GM12891 (cell line): ENCODE results near the gene VSTM2B.

Source experiments
- DNase-seq: peaks from one replicate; pipeline ENCODE4 v3.0.0; 2011; ENCODE audit warnings: low spot score; ENCODE audit not compliant: insufficient read length
- FAIRE-seq: peaks from 2 replicates; lab custom pipeline; 2011; peaks lifted over from hg19 to GRCh38; lab: Jason Lieb, UNC
- PAX5 ChIP-seq: IDR thresholded peaks from 2 replicates; pipeline ENCODE4 v1.6.1; 2011; ENCODE audit warnings: low read length, moderate library complexity, mild to moderate bottlenecking; ENCODE audit not compliant: insufficient read depth, severe bottlenecking
- POLR2A ChIP-seq: IDR thresholded peaks from 2 replicates; pipeline ENCODE4 v1.6.1; 2011; ENCODE audit warnings: low read depth, low read length, control low read depth
- POLR2AphosphoS5 ChIP-seq: IDR thresholded peaks from 2 replicates; pipeline ENCODE4 v1.6.1; 2011; ENCODE audit warnings: low read depth, low read length, control low read depth
- POU2F2 ChIP-seq: IDR thresholded peaks from 2 replicates; pipeline ENCODE4 v1.6.1; 2011; ENCODE audit warnings: low read depth, mild to moderate bottlenecking, control low read depth, low read length, moderate library complexity
- SPI1 ChIP-seq: IDR thresholded peaks from 2 replicates; pipeline ENCODE4 v1.6.1; 2011; ENCODE audit warnings: low read depth, low read length, control low read depth
- TAF1 ChIP-seq: IDR thresholded peaks from 2 replicates; pipeline ENCODE4 v1.6.1; 2011; ENCODE audit warnings: low read depth, low read length, control low read depth

The VSTM2B gene

DNA sequence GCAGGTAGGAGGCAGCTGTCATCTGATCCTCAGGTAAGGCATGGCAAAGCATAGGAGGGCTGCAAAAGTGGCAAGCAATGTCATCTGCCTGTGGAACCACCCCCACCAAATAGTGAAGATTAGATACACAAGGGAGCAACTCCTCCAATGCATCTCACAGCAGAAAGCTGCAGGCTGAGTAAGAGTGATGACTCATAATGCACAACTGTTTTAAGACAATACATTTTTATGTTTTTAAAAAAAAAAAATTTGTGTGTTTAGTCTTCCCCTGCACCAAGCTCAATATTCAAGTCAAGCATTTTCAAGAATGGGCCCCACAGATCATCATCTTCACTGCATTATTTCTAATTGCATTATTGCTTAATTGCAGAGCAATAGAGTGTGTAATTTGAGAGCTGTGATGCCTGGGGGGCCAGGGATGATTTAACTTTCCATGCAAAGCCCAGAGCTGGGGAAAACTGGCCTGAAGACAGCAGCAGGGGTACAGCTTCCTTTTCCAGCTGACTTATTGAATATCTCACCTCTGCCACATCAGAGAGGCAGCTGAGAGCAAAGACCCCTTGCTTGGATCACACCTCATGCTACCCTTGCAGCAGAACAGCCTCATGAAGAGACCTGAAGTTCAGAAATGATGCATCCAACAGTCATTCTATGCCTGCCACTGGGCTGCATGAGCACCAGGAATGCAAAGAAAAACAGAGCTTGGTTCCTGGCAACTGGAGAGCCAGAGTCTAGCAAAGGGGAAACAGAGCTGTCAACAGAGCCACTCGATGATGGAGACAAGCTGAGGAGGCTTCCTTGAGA is 57.6 kb downstream of the VSTM2B start:
- FAIRE-seq (no peak), DNase-seq (no peak)
- TF ChIP-seq PAX5, result no peak
- TF ChIP-seq SPI1, result no peak
- TF ChIP-seq POU2F2, result no peak
- no peak for TF ChIP-seq TAF1
- TF ChIP-seq POLR2AphosphoS5, result no peak
- no peak for TF ChIP-seq POLR2A

DNA sequence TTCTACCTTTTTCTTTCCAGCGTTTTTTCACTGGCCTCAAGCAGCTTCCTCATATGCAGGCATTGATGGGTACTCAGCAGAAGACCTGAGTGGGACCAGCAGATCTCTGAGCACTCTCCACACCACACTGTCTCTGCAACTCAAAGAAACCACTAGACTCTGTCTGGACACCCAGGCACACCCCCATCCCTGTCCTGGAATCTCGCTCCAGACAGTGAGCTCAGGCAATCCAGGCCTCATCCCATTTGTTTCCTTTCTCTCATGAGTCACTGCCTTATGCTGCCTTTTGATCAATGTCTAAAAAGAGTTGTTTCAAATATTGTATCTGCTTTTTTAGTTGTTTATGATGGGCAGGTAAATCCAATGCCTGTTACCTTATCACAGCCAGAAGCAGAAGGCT is 60.6 kb downstream of the VSTM2B start:
- TF ChIP-seq POU2F2 (no peak), PAX5 (no peak), POLR2A (no peak), POLR2AphosphoS5 (no peak), TAF1 (no peak), SPI1 (no peak)
- DNase-seq (no peak), FAIRE-seq (no peak)

DNA sequence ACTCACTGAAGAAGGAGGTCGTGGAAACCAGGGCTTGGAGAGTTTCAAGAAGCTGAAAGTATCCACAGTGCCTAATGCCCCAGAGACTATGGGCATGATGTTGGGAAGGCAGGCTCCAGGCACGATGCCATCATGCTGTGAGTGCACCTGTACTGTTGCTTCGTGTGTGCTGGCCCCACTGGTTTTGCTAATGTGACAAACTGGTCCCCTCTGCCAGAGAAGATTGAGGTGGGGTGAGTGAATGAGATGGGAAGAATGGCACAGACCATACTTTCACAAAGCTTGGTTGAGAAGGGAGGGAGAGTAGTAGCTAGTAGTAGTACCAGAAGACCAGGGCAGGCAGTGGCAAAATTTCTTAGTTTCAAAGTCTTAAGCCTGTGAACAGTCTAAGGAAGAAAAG is 61.3 kb downstream of the VSTM2B start:
- DNase-seq, result no peak
- TF ChIP-seq POLR2AphosphoS5 (no peak), POU2F2 (no peak), TAF1 (no peak), SPI1 (no peak), POLR2A (no peak), PAX5 (no peak)
- no peak for FAIRE-seq

DNA sequence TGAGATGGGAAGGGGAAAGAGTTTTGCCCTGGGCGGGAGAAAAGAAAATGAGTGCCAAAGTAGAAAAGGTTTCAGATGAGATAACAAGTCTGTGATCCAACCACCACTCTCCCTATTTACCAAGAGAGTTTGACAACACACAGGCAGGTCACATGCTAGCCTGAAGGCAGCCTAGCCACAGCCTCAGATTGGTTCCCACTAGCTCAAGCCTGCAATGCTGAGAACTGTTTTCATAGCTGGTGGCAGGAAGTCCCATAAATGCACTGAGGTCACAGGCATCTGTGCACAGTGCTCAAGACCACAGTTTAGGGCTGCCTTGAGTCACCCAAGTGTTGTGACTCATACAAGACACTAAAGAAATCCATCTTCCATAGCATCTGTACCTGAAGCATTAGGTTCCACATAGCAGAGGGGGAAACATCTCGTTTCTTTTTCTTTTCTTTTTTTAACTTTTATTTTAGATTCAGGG is 61.8 kb downstream of the VSTM2B start:
- DNase-seq (no peak), FAIRE-seq (peak; percentile 93)
- TF ChIP-seq PAX5 (no peak), SPI1 (peak; percentile 36)

DNA sequence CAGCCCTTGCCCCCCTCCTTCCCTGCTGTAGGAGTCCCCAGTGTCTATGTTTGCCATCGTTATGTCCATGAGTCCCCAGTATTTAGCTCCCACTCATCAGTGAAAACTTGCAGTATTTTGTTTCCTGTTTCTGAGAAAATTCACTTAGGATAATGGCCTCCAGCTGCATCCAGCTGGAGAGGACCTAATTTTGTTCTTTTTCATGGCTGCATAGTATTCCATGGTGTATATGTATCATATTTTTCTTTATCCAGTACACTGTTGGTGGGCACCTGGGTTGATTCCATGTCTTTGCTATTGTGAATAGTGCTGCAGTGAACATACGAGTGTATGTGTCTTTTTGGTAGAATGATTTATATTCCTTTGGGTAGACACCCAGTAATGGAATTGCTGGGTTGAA is 62.3 kb downstream of the VSTM2B start:
- TF ChIP-seq POU2F2 (no peak), POLR2A (no peak), POLR2AphosphoS5 (no peak), PAX5 (no peak), SPI1 (no peak), TAF1 (no peak)
- DNase-seq (no peak), FAIRE-seq (no peak)

DNA sequence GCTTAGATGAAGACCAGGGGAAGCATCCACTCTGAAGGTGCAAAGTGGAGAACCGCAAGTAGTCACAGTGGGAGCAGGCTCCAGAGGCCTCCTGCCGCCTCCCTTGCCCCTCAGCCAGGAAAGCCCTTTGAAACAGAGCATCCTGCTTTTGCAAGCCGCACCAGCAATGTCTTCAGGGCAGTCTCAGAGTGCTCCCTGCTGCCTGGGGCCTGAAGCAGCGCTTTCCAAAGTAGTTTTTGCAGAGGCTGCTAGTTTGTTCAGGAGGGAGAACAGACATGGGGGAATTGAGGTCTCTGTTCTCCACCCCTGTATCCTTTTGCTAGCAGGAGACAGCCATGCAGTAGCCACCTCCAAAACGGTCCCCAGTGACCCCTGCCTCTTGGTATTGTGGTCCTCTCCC is 64.5 kb downstream of the VSTM2B start:
- FAIRE-seq, result no peak

DNA sequence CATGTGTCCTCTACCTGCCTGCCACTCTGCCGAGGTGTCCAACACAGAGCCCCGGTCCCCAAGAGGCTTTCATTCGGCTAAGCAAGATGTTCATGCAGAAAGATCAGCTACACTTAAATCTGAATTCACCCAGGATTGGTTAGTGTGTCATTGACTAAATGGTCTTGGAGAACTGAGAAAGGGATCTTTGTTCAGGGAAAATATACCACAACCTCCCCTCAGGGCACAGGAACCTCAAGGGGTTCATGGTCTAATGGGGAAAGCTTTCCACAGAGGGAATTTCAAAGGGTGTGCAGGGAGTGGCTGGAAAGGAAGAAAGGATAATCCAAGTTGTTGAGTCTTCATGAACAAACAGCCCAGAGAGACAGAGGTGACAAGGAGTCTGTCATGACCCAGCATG is 65.9 kb downstream of the VSTM2B start:
- FAIRE-seq (no peak), DNase-seq (no peak)

More for the DNA sequence above, 64.5 kb downstream of the VSTM2B start:
- TF ChIP-seq POU2F2 (no peak), SPI1 (no peak), POLR2AphosphoS5 (no peak), PAX5 (no peak), POLR2A (no peak), TAF1 (no peak)
- DNase-seq, result no peak

DNA sequence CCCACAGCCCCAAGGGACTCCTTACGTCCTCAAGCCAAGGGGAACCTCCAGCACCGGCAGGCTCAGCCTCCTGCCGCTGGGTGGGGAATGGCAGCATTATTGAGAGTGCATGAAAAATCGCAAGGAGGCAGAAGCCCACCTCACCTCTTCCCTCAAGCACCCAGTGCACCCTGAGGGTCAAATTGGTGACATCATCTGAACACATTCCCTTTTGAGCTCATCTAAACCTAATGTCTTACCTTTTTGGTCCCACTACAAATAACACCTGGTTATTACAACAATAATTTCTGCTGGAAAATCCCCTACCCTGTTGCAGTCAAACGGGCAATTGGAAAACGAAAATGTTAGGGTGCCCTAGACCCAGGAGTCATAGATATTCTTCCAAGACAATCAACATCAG is 68.1 kb downstream of the VSTM2B start:
- no peak for FAIRE-seq
- TF ChIP-seq PAX5, result no peak
- TF ChIP-seq TAF1, result no peak
- no peak for TF ChIP-seq SPI1
- no peak for TF ChIP-seq POLR2AphosphoS5
- TF ChIP-seq POU2F2, result no peak
- TF ChIP-seq POLR2A, result no peak
- DNase-seq, result no peak

More for the DNA sequence above, 65.9 kb downstream of the VSTM2B start:
- TF ChIP-seq SPI1 (no peak), TAF1 (no peak), PAX5 (no peak), POLR2AphosphoS5 (no peak), POLR2A (no peak), POU2F2 (no peak)

DNA sequence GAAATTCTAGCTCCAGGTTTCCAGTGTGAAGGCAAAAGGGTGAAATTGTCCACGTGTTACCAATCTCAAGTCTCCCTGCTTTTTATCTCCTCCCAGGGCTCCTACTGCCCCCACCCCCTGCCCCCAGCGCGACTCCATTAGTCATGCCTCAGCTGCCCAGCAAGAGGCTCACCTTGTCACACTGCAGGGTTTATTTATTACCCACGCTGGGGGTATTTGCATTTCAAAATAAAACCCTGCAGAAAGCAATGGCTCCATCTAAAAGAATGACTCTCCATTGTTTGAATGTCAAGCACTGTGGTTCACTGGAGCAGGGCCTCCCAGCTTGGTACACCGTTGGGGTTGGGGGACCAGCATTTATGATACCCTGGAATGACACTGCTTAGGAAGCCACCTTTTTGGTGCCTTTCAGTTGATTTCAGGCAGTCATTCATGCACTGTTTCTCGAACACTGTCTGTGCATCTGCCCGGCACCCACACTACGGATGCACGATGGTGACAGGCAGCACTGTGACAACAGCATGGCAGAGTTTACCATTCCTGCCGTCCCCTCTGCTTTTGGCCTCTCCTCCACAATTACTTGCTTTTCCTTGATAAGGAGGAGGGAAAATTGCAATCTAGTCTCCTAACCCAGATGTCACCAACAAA is 70.4 kb downstream of the VSTM2B start:
- TF ChIP-seq POU2F2, result no peak
- TF ChIP-seq TAF1, result no peak
- TF ChIP-seq SPI1, result no peak
- no peak for TF ChIP-seq POLR2A
- no peak for TF ChIP-seq POLR2AphosphoS5
- TF ChIP-seq PAX5, result no peak
- DNase-seq (no peak), FAIRE-seq (no peak)
